PFSK-1 (cell line): ENCODE measurements around the gene GPC6.

ENCODE experiments used
- FOXP2 ChIP-seq: optimal IDR thresholded peaks from 2 replicates; pipeline ENCODE3; 2011; ENCODE audit warnings: borderline replicate concordance, control low read depth, inconsistent platforms; ENCODE audit not compliant: insufficient read depth; ENCODE audit errors: extremely low read length, extremely low read depth
- POLR2AphosphoS5 ChIP-seq: IDR thresholded peaks from 2 replicates; pipeline ENCODE4 v1.6.1; 2012; ENCODE audit warnings: low read depth, mild to moderate bottlenecking, control low read depth, low read length, moderate library complexity
- REST ChIP-seq, 2 experiments: IDR thresholded peaks; 2 replicates each; pipeline versions ENCODE4 v1.6.1 to v1.8.0; 2011 to 2012; ENCODE audit warnings: low read depth in 2 of 2, low read length in 2 of 2, control low read depth in 1 of 2, inconsistent platforms in 1 of 2, mild to moderate bottlenecking in 1 of 2, moderate library complexity in 1 of 2; ENCODE audit not compliant: insufficient read depth in 1 of 2
- SIN3A ChIP-seq: IDR thresholded peaks from 2 replicates; pipeline ENCODE4 v1.6.1; 2012; ENCODE audit warnings: mild to moderate bottlenecking, low read length, moderate library complexity, borderline replicate concordance; ENCODE audit not compliant: insufficient read depth
- TAF1 ChIP-seq: IDR thresholded peaks from 2 replicates; pipeline ENCODE4 v1.6.1; 2012; ENCODE audit warnings: low read length, control low read depth, borderline replicate concordance; ENCODE audit not compliant: insufficient read depth

The GPC6 gene

DNA sequence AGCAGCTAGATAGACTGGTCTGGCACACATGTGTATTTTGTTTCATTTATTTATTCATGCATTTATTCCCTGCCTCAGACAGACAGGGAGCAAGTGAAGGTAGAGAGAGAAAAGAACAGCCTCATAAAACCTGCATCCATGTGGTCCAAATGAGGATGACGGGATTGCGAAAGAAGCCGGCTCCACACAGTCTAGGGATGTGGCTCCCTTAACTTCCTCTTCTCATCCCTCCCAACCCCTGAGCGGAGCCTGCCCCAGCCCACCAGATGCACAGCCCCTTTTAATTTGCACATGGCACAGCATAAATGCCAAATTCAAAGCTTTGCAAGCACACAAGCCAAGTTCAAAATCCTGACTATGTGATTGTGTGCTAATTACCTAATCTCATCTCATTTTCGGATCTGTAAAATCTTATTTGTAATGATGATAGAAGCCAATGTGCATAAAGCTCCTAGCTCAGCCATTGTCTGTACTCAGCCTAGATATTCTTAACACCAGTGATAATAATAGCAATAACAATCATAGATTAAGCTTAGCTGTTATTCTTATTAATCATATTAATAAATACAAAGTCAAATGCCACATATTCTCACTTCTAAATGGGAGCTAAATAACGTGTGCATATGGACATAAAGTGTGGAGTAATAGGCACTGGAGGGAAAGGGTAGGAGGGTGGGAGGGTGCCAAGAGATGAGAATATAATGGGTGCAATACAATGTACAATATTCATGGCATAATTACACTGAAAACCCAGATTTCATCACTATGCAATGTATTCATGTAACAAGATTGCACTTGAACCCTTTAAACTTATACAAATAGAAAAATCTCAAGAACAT is 1096.5 kb downstream of the GPC6 start:
- TF ChIP-seq REST (IDR thresholded peaks at IDR 0.05; ENCODE audit: insufficient read depth in 1 of 2, low read depth in 2 of 2, low read length in 2 of 2) (no peak), FOXP2 (no peak), SIN3A (no peak), POLR2AphosphoS5 (no peak), TAF1 (no peak)

GRCh38 chr13:94323764-94324758 is 1097.5 kb downstream of the GPC6 start:
- TF ChIP-seq REST (IDR thresholded peaks at IDR 0.05; ENCODE audit: insufficient read depth in 1 of 2, low read depth in 2 of 2, low read length in 2 of 2) = no peak
- TF ChIP-seq TAF1 = no peak
- no peak for TF ChIP-seq FOXP2
- no peak for TF ChIP-seq SIN3A
- TF ChIP-seq POLR2AphosphoS5 = no peak

DNA sequence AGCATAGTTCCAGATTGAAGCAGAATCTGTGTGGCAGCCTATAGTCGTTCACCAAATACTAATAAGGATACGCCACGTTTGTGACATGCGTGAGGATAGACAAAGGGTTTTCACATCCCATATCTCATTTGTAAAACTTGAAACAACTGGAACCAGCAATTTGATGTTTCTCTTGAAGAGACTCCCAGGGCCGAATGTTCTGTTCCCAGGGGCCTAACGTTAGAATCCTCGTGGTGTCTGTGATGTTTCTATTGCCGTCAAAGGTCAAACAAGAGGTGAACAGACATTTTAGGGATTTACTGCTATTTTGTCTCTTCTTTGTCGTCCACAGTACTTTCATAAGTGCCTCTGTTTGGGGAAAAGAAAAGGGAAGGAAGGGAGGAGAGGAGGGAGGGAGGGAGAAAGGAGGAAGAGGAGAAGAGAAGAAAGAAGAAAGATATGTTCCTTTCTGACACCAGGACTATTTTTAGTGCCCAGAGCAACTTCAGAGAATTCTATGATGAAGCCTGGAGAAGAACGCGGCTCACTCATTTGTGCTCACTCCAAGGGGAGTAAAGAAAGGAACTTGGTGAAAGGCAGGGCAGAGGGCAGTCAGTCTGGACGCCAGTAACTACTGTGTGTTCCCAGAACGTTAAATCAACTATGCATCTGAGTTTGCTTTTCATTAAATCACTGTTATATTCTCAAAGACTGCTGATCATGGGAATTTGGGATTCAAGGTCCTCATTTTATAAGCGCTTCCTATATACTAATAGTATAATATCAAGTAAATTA is 1098.3 kb downstream of the GPC6 start:
- no peak for TF ChIP-seq FOXP2
- TF ChIP-seq TAF1 = no peak
- no peak for TF ChIP-seq SIN3A
- TF ChIP-seq POLR2AphosphoS5 = no peak
- TF ChIP-seq REST (IDR thresholded peaks at IDR 0.05; ENCODE audit: insufficient read depth in 1 of 2, low read depth in 2 of 2, low read length in 2 of 2) = no peak

DNA sequence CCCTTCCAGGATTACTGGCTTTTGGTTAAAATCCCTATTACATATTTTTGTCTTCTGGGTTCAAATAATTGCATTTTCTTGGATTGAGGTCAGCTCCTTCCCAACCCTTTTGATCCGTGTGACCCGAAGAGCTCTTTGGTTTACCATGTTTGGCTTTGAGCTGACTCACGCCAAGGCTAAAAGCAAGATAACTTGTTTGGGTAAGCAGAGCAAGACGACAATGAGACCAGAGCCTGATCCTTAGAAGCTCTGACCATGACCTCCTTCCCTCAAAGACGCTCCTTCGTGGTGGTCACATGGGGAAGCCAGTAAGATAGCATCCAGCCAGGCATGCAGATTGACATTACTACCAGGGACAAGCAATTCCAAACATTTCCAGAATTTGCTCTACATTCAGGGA is 1099.0 kb downstream of the GPC6 start:
- TF ChIP-seq TAF1 (no peak), FOXP2 (no peak), POLR2AphosphoS5 (no peak), SIN3A (no peak), REST (IDR thresholded peaks at IDR 0.05; ENCODE audit: insufficient read depth in 1 of 2, low read depth in 2 of 2, low read length in 2 of 2) (no peak)
